ENCODE data around the gene EPHB2. TPM values are rescaled to one million over a fixed set of nuclear protein-coding genes. Genes with fewer than 3 reads are reported as not detected.

Gene EPHB2
- total and polyA plus RNA-seq, 2 of the 13 experiments (the other 11 are each of a cell fraction or from before 2014, with no cell fraction given): 0.03 to 0.11 TPM

DNA sequence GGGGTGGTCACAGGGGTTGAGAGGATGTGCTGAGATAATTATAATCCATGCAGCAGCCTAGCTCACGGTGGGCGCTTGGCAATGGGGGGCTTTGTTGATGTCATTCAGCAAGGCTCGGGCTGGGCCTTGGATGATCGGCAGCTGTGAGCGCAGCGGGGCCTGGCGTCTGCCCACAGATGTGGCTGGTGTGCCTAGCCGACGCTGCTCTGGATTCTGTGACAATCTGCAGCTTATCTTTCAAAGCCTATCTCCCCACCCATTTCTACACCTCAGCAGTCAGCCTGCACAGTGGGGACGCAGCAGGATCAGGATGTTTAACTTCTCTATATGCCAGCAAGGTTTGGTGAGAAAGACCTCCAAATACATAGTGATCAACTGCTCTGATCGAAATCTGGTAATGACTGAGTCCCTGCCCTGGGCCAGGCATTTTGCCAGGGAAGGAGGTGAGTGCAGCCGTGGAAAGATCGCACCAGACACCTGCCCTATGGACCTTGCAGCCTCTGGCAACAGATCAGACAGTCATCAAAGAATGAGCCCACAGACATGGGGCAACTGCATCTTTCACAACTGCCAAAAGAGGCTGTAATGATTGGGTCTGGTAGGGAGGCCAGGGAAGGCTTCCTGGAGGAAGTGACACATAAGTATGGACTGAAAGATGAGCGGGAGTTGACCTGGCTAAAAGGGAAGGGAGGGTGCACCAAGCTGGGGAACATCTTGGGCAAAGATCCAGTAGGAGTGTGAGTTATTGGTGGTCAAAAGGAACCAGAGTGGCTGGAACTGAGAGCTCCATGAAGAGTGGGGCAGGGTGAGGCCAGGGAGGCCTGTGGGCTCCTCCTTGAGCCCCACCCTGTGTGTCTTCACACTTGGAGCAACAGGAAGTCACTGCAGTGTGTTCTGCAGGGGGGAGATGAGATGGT lies 35.3 kb downstream of the EPHB2 start (continued):
- peak; percentile 98 for TF ChIP-seq ZFP36 (IDR thresholded peaks at IDR 0.05; ENCODE audit: borderline replicate concordance, low read depth, low read length, partially characterized antibody)
- peak; percentile 32 for TF ChIP-seq XRCC5 (optimal IDR thresholded peaks at IDR 0.05; ENCODE audit: low read length)
- no peak for TF ChIP-seq HIVEP1 (CRISPR knock-in tag; IDR thresholded peaks at IDR 0.05)
- no peak for TF ChIP-seq ZNF30 (CRISPR knock-in tag; IDR thresholded peaks at IDR 0.05)
- TF ChIP-seq NCOR1 (IDR thresholded peaks at IDR 0.05; ENCODE audit: borderline replicate concordance, low read length): peak; percentile 44; the same call in 1 of the 2 replicates
- TF ChIP-seq ESRRA (CRISPR knock-in tag; IDR thresholded peaks at IDR 0.05; ENCODE audit: low read depth): no peak
- peak; percentile 58; the same call in 1 of the 2 replicates for TF ChIP-seq FOSL2 (CRISPR knock-in tag; IDR thresholded peaks at IDR 0.05)
- TF ChIP-seq, protein P1, sequence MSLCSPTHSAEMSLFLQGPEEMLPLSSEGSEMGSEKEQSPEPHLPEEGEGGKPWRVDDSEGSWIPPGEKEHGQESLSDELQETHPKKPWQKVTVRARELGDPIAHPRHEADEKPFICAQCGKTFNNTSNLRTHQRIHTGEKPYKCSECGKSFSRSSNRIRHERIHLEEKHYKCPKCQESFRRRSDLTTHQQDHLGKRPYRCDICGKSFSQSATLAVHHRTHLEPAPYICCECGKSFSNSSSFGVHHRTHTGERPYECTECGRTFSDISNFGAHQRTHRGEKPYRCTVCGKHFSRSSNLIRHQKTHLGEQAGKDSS (CRISPR knock-in tag; IDR thresholded peaks at IDR 0.05; ENCODE audit: borderline replicate concordance, low read depth): no peak
- TF ChIP-seq KDM5A (IDR thresholded peaks at IDR 0.05; ENCODE audit: borderline replicate concordance, low read length): no peak
- TF ChIP-seq, protein P2, sequence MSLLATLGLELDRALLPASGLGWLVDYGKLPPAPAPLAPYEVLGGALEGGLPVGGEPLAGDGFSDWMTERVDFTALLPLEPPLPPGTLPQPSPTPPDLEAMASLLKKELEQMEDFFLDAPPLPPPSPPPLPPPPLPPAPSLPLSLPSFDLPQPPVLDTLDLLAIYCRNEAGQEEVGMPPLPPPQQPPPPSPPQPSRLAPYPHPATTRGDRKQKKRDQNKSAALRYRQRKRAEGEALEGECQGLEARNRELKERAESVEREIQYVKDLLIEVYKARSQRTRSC (CRISPR knock-in tag; IDR thresholded peaks at IDR 0.05; ENCODE audit: low read depth): no peak

Measured in HepG2 (cell line).